ENCODE data around the gene AHCTF1.
A peak's percentile ranks its signal among the peaks of the same experiment; 100 is the strongest.

The AHCTF1 gene

DNA sequence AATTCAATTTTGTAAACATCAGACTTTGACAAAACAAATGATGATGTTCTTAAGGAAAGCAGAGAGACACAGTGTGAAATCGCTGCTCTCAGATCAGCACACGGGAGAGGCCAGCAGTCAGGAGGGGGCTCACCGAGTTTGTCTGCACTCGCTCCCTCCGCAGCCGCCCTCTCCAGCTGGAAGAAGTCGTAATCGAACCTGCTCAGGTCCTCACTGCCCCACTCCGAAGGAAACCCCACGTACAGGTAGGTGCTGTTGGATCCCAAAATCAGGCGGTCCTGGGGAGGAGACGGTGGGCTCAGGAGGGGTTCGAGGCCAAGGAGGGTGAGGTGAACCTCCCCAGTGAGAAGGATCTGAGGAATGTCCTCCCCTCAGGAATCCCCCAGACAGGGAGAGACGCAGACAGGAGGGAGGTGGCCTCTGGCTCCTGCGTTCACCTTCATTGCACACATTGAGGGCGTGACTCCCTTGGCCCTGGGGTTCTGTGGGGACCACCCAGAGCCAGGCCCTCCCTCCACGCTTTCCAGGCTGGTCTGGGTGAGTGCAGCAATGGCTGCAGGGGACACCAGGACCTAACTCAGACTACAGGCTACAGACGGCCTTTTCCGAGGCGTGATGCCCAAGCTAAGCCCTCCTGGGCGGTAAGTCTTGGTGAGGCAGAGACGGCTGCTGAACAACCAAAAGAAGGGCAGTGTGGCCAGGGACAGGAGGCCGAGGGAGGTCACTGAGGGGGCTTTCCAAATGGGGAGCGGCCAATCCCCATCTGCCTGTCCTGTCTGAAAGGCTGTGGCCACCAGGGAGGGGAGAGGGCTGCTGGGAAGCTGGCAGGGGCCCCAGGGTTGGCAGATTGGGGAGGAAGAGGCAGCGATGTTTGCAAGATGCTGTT is 142.1 kb downstream of the AHCTF1 start:
- no peaks in the 10 kb centered on the region for H3K36me3 ChIP-seq (ENCODE audit: control insufficient read depth in 5 of 5, insufficient read depth in 5 of 5, low read length in 5 of 5)
- peaks cover 0 to 29% (median 7%) of the 10 kb centered on the region in 5 donors for H3K27me3 ChIP-seq (ENCODE audit: control insufficient read depth in 5 of 5, insufficient read depth in 4 of 5, low read length in 5 of 5)
- H3K9ac ChIP-seq (ENCODE audit: low read length in 5 of 5), result peak overlapping the region in 1 of 5 donors; percentile 28
- H3K9me3 ChIP-seq (ENCODE audit: control insufficient read depth in 5 of 5, low read length in 5 of 5), result no peaks in the 10 kb centered on the region
- H3K4me1 ChIP-seq (ENCODE audit: control insufficient read depth in 5 of 5, insufficient read depth in 5 of 5, low read length in 5 of 5), result peaks cover 8 to 19% (median 16%) of the 10 kb centered on the region in 5 donors
- no peak overlapping the region for H3K4me3 ChIP-seq (ENCODE audit: low read depth in 1 of 5, low read length in 5 of 5)
- no peak overlapping the region for H3K27ac ChIP-seq (ENCODE audit: low read depth, low read length)

Measured in subcutaneous abdominal adipose tissue (tissue), 5 donors.